WERI-Rb-1 (cell line): ENCODE results near the gene PTPRG.

Source experiments
- DNase-seq: peaks from one replicate; pipeline ENCODE4 v3.0.0-alpha.2; 2020
- H3K27ac ChIP-seq: fragments of 250-450 bp; sonication (Bioruptor Pico); 2 replicates; pipeline ENCODE4 v1.5.1; 2020; ENCODE audit warnings: mild to moderate bottlenecking, moderate library complexity
- H3K27me3 ChIP-seq: fragments of 250-450 bp; sonication (Bioruptor Pico); 2 replicates; pipeline ENCODE4 v1.5.1; 2021; ENCODE audit warnings: mild to moderate bottlenecking, low read depth, moderate library complexity; ENCODE audit not compliant: insufficient read depth, severe bottlenecking
- H3K36me3 ChIP-seq: fragments of 250-450 bp; sonication (Bioruptor Pico); 2 replicates; pipeline ENCODE4 v1.5.1; 2020; ENCODE audit warnings: mild to moderate bottlenecking, moderate library complexity
- H3K4me3 ChIP-seq: 2 replicates; pipeline ENCODE4 v1.5.1; 2011; ENCODE audit warnings: low read depth, mild to moderate bottlenecking, control low read depth, low read length
- H3K9me3 ChIP-seq: fragments of 250-450 bp; sonication (Bioruptor Pico); 2 replicates; pipeline ENCODE4 v1.5.1; 2021; ENCODE audit warnings: mild to moderate bottlenecking, moderate library complexity; ENCODE audit not compliant: severe bottlenecking
- CTCF ChIP-seq: IDR thresholded peaks from 2 replicates; pipeline ENCODE4 v1.5.1; 2011; ENCODE audit warnings: low read depth, mild to moderate bottlenecking, control low read depth, inconsistent platforms, low read length

Gene PTPRG

DNA sequence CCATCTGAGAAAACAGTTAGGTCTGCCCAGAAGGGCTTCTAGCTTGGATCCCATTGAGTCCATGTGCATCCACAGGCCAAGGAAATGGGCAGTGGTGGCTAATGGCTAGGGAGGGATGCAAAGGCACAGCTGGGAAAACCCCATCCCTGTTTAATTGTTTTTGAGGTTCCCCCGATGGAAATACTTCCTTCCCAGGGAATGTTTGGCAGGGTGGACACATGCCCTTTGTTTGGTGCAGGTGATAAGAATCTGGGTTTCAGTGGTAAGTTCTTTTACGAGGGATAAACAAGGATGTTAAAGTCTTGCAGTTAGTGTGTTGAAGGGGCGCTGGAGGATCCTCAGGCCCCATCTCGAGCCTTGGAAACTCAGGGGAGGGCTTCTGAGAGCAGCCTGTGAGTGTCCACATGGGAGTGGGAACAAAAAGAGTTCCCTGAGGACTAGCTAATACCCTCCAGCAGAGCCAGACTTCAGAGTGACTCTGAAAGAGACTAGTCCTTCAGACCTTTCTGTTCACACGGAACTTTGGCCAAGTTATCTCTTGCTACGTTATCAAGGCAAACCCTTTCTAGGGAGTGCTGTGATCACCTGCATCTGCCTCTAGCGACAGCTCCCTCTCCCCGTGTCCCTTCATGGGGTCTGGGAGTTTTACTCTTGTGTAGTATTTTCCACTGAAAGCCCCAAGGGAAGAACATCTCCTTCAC lies 17.4 kb downstream of the PTPRG start:
- no peaks in the 10 kb centered on the region for H3K9me3 ChIP-seq
- H3K27ac ChIP-seq: no peak overlapping the region
- TF ChIP-seq CTCF: no peak
- H3K36me3 ChIP-seq: peaks cover 10% of the 10 kb centered on the region
- H3K4me3 ChIP-seq: no peak overlapping the region
- no peak for DNase-seq
- H3K27me3 ChIP-seq: no peaks in the 10 kb centered on the region

DNA sequence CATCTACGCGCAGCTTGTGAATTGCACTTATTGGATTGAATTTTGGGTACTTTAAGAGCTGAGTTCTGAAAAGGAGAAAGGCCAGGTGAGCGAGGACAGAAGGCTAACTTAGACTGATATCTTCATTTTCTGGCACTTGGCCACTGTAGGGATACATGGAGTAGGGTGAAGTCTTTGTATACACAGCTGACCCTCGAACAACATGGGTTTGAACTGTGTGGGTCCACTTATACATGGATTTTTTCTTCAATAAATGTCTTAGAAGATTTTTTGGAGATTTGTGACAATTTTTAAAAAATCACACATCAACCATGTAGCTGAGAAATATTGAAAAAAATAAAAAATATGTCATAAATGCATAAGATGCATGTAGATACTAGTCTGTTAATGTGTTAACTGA lies 18.3 kb downstream of the PTPRG start:
- TF ChIP-seq CTCF: no peak
- no peak overlapping the region for H3K27ac ChIP-seq
- H3K9me3 ChIP-seq: no peaks in the 10 kb centered on the region
- no peak overlapping the region for H3K4me3 ChIP-seq
- H3K27me3 ChIP-seq: no peaks in the 10 kb centered on the region
- peaks cover 14% of the 10 kb centered on the region for H3K36me3 ChIP-seq
- DNase-seq: no peak

- no peak for DNase-seq
- Histone ChIP-seq H3K9me3 (no peaks in the 10 kb centered on the region), H3K4me3 (no peak overlapping the region), H3K36me3 (peaks cover 18% of the 10 kb centered on the region), H3K27ac (no peak overlapping the region), H3K27me3 (no peaks in the 10 kb centered on the region)
- no peak for TF ChIP-seq CTCF
These were observed 19.7 kb downstream of the PTPRG start for GRCh38 chr3:61580982-61581643.

DNA sequence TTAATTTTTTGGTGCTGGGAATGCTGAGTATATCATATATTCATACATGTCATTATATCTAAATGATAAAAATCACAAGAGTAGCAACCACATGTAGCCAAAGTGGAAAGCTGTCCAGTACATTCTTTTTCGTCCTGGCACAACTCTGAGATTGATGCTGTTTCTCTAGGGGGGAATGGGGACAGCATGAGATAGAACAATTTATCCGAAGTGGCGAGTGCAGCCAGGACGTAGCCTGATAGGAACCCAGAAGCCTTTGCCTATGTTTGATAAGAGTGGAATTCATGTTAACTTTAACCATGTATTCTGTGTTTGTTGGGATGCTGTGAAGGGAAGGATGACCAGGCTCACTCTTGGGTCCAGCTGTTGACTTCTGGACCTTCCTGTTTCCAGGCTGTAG lies 20.9 kb downstream of the PTPRG start:
- Histone ChIP-seq H3K36me3 (peaks cover 21% of the 10 kb centered on the region), H3K27ac (no peak overlapping the region), H3K9me3 (no peaks in the 10 kb centered on the region), H3K27me3 (no peaks in the 10 kb centered on the region), H3K4me3 (no peak overlapping the region)
- DNase-seq: no peak
- TF ChIP-seq CTCF: no peak

GRCh38 chr3:61582846-61583245 lies 21.5 kb downstream of the PTPRG start:
- H3K4me3 ChIP-seq: no peak overlapping the region
- DNase-seq: no peak
- peaks cover 21% of the 10 kb centered on the region for H3K36me3 ChIP-seq
- H3K9me3 ChIP-seq: no peaks in the 10 kb centered on the region
- no peak overlapping the region for H3K27ac ChIP-seq
- no peaks in the 10 kb centered on the region for H3K27me3 ChIP-seq
- no peak for TF ChIP-seq CTCF
